HEK293 (cell line): ENCODE measurements around the gene SNRPA1.
A peak's percentile ranks its signal among the peaks of the same experiment; 100 is the strongest.

Experiments
- CTCF ChIA-PET: fragments of 350-600 bp; formaldehyde crosslinking; extraction: SDS; loops from one replicate; lab custom pipeline; 2021; ENCODE audit warnings: antibody characterized with exemption; lab: Yijun Ruan, JAX
- POLR2A ChIA-PET: fragments of 300-600 bp; formaldehyde crosslinking; extraction: SDS; loops from one replicate; lab custom pipeline; 2020; ENCODE audit warnings: antibody characterized with exemption, inconsistent platforms; lab: Yijun Ruan, JAX
- H3K27ac ChIP-seq: fragments of 200-500 bp; sonication (Bioruptor generic); 2 replicates; pipeline ENCODE4 v1.5.1; 2014; ENCODE audit warnings: low read depth, low read length, control low read depth, inconsistent platforms; ENCODE audit errors: extremely low read depth
- H3K36me3 ChIP-seq, 2 experiments: fragments of 200-500 bp in 1 of 2; sonication (Bioruptor generic) in 1 of 2; 1 replicate in 1 of 2; 2 replicates in 1 of 2; pipeline ENCODE4 v1.5.1; 2014 to 2017; ENCODE audit warnings: inconsistent platforms in 2 of 2, low read length in 2 of 2; ENCODE audit not compliant: control insufficient read depth in 2 of 2, insufficient read depth in 1 of 2
- H3K4me1 ChIP-seq: fragments of 200-500 bp; sonication (Bioruptor generic); 2 replicates; pipeline ENCODE4 v1.5.1; 2014; ENCODE audit warnings: mild to moderate bottlenecking, low read length, inconsistent platforms; ENCODE audit not compliant: control insufficient read depth, insufficient read depth
- H3K4me3 ChIP-seq: 2 replicates; pipeline ENCODE4 v1.5.1; 2011; ENCODE audit warnings: low read depth, mild to moderate bottlenecking, control low read depth, low read length, moderate library complexity
- H3K9me3 ChIP-seq: fragments of 200-500 bp; sonication (Bioruptor generic); 2 replicates; pipeline ENCODE4 v1.5.1; 2014; ENCODE audit warnings: low read depth, low read length, inconsistent platforms; ENCODE audit not compliant: control insufficient read depth, insufficient read depth
- GLI4 ChIP-seq: fragments of 450-650 bp; formaldehyde crosslinking; IDR thresholded peaks from 2 replicates; pipeline ENCODE4 v1.5.1; 2016; ENCODE audit warnings: missing biosample characterization, missing genetic modification characterization
- KLF1 ChIP-seq: fragments of 450-650 bp; formaldehyde crosslinking; IDR thresholded peaks from 2 replicates; pipeline ENCODE4 v1.5.1; 2016; ENCODE audit warnings: missing biosample characterization, missing genetic modification characterization
- KLF16 ChIP-seq: fragments of 450-650 bp; formaldehyde crosslinking; IDR thresholded peaks from 2 replicates; pipeline ENCODE4 v1.5.1; 2017; ENCODE audit warnings: missing biosample characterization, missing genetic modification characterization
- KLF8 ChIP-seq: fragments of 450-650 bp; formaldehyde crosslinking; IDR thresholded peaks from 2 replicates; pipeline ENCODE4 v1.5.1; 2016; ENCODE audit warnings: missing biosample characterization, missing genetic modification characterization
- KLF9 ChIP-seq: fragments of 450-650 bp; formaldehyde crosslinking; IDR thresholded peaks from 2 replicates; pipeline ENCODE4 v1.5.1; 2016; ENCODE audit warnings: missing biosample characterization, missing genetic modification characterization, low read depth
- PRDM10 ChIP-seq: fragments of 450-650 bp; formaldehyde crosslinking; IDR thresholded peaks from 2 replicates; pipeline ENCODE4 v1.5.1; 2016; ENCODE audit warnings: missing biosample characterization, missing genetic modification characterization
- SP2 ChIP-seq: fragments of 450-650 bp; formaldehyde crosslinking; IDR thresholded peaks from 2 replicates; pipeline ENCODE4 v1.5.1; 2016; ENCODE audit warnings: missing biosample characterization, missing genetic modification characterization
- ZBTB11 ChIP-seq: fragments of 450-650 bp; formaldehyde crosslinking; conservative IDR thresholded peaks from 2 replicates; pipeline ENCODE4 v1.5.1; 2016; ENCODE audit warnings: low read depth, missing biosample characterization, missing genetic modification characterization
- ZBTB20 ChIP-seq: fragments of 450-650 bp; formaldehyde crosslinking; IDR thresholded peaks from 2 replicates; pipeline ENCODE4 v1.5.1; 2016; ENCODE audit warnings: missing biosample characterization, missing genetic modification characterization
- ZBTB48 ChIP-seq: fragments of 450-650 bp; formaldehyde crosslinking; IDR thresholded peaks from 2 replicates; pipeline ENCODE4 v1.5.1; 2016; ENCODE audit warnings: missing biosample characterization, missing genetic modification characterization
- ZBTB7A ChIP-seq: fragments of 450-650 bp; formaldehyde crosslinking; IDR thresholded peaks from 2 replicates; pipeline ENCODE4 v1.5.1; 2016; ENCODE audit warnings: low read depth, missing biosample characterization, missing genetic modification characterization
- ZNF132 ChIP-seq: fragments of 450-650 bp; formaldehyde crosslinking; IDR thresholded peaks from 2 replicates; pipeline ENCODE4 v1.5.1; 2017; ENCODE audit warnings: missing biosample characterization, missing genetic modification characterization, borderline replicate concordance
- ZNF140 ChIP-seq: fragments of 450-650 bp; formaldehyde crosslinking; IDR thresholded peaks from 2 replicates; pipeline ENCODE4 v1.5.1; 2016; ENCODE audit warnings: missing biosample characterization, missing genetic modification characterization
- ZNF2 ChIP-seq: fragments of 450-650 bp; formaldehyde crosslinking; IDR thresholded peaks from 2 replicates; pipeline ENCODE4 v1.5.1; 2016; ENCODE audit warnings: missing biosample characterization, missing genetic modification characterization
- ZNF211 ChIP-seq: fragments of 450-650 bp; formaldehyde crosslinking; IDR thresholded peaks from 2 replicates; pipeline ENCODE4 v1.5.1; 2016; ENCODE audit warnings: low read depth, missing biosample characterization, missing genetic modification characterization
- ZNF24 ChIP-seq: fragments of 450-650 bp; formaldehyde crosslinking; IDR thresholded peaks from 2 replicates; pipeline ENCODE4 v1.5.1; 2016; ENCODE audit warnings: missing biosample characterization, missing genetic modification characterization
- ZNF324 ChIP-seq: fragments of 450-650 bp; formaldehyde crosslinking; IDR thresholded peaks from 2 replicates; pipeline ENCODE4 v1.5.1; 2016; ENCODE audit warnings: missing biosample characterization, missing genetic modification characterization
- ZNF341 ChIP-seq: fragments of 450-650 bp; formaldehyde crosslinking; IDR thresholded peaks from 2 replicates; pipeline ENCODE4; 2016; ENCODE audit warnings: low read depth, missing biosample characterization, missing genetic modification characterization
- ZNF37A ChIP-seq: fragments of 450-650 bp; IDR thresholded peaks from 2 replicates; pipeline ENCODE4 v1.5.1; 2018; ENCODE audit warnings: missing biosample characterization, missing genetic modification characterization
- ZNF449 ChIP-seq: fragments of 450-650 bp; formaldehyde crosslinking; IDR thresholded peaks from 2 replicates; pipeline ENCODE4 v1.5.1; 2017; ENCODE audit warnings: missing biosample characterization, mild to moderate bottlenecking, missing genetic modification characterization, moderate library complexity
- ZNF600 ChIP-seq: fragments of 450-650 bp; formaldehyde crosslinking; IDR thresholded peaks from 2 replicates; pipeline ENCODE4 v1.5.1; 2016; ENCODE audit warnings: missing biosample characterization, missing genetic modification characterization
- ZNF623 ChIP-seq: fragments of 450-650 bp; formaldehyde crosslinking; IDR thresholded peaks from 2 replicates; pipeline ENCODE4 v1.5.1; 2016; ENCODE audit warnings: missing biosample characterization, missing genetic modification characterization
- ZNF76 ChIP-seq: fragments of 450-650 bp; formaldehyde crosslinking; IDR thresholded peaks from 2 replicates; pipeline ENCODE4; 2016; ENCODE audit warnings: low read depth, missing biosample characterization, missing genetic modification characterization, borderline replicate concordance
- ZNF777 ChIP-seq: fragments of 450-650 bp; formaldehyde crosslinking; IDR thresholded peaks from 2 replicates; pipeline ENCODE4 v1.5.1; 2017; ENCODE audit warnings: missing biosample characterization, missing genetic modification characterization, borderline replicate concordance
- ZNF792 ChIP-seq: fragments of 450-650 bp; formaldehyde crosslinking; IDR thresholded peaks from 2 replicates; pipeline ENCODE4 v1.5.1; 2016; ENCODE audit warnings: missing biosample characterization, missing genetic modification characterization
- ZSCAN16 ChIP-seq: fragments of 450-650 bp; formaldehyde crosslinking; IDR thresholded peaks from 2 replicates; pipeline ENCODE4 v1.5.1; 2016; ENCODE audit warnings: missing biosample characterization, missing genetic modification characterization
- ZSCAN23 ChIP-seq: fragments of 450-650 bp; formaldehyde crosslinking; IDR thresholded peaks from 2 replicates; pipeline ENCODE4 v1.5.1; 2016; ENCODE audit warnings: missing biosample characterization, missing genetic modification characterization
- ZSCAN30 ChIP-seq: fragments of 450-650 bp; IDR thresholded peaks from 2 replicates; pipeline ENCODE4 v1.5.1; 2018; ENCODE audit warnings: missing biosample characterization, mild to moderate bottlenecking, missing genetic modification characterization, moderate library complexity

Gene SNRPA1

GRCh38 chr15:101294731-101295606, at the start of gene SNRPA1:
TSS of gene SNRPA1 (minus strand) at chr15:101295248. CDS start at chr15:101295178, 70 bp downstream.
- Histone ChIP-seq H3K27ac (peak within 1 kb of the TSS; percentile 95), H3K9me3 (no peaks in the 10 kb centered on the region), H3K4me1 (peaks cover 11% of the 10 kb centered on the region), H3K4me3 (peak within 1 kb of the TSS; percentile 64), H3K36me3 (peaks cover 23 to 25% of the 10 kb centered on the region in 2 experiments)
- ChIA-PET POLR2A (interaction anchor here (0.6 to 2.8 kb wide), 11 partner anchors 10 to 693 kb away, joined by 3 to 10 read pairs (median 5); partner anchors contain the start of genes ASB7, CHSY1, LINS1 and TARS3), CTCF (interaction anchor here (0.7 to 7.4 kb wide), 3 partner anchors 286 to 389 kb away, joined by 3 to 64 read pairs (median 3); no protein-coding TSS in a partner anchor)
- TF ChIP-seq ZSCAN16 (tag by site-specific recombination) (peak; percentile 58; the same call in 1 of the 2 replicates), ZNF449 (tag by site-specific recombination) (peak; percentile 63; the same call in 1 of the 2 replicates), ZNF76 (tag by site-specific recombination) (peak; percentile 97), KLF9 (tag by site-specific recombination) (peak; percentile 98), PRDM10 (peak; percentile 77), KLF16 (tag by site-specific recombination) (peak; percentile 100), ZNF132 (tag by site-specific recombination) (no peak), ZBTB7A (0 out of 2 replicates have a peak, but pooled peaks have one; percentile 52), SP2 (tag by site-specific recombination) (peak; percentile 81), ZNF2 (tag by site-specific recombination) (peak; percentile 43), ZBTB20 (tag by site-specific recombination) (peak; percentile 82; the same call in 1 of the 2 replicates), KLF8 (peak; percentile 93), ZNF623 (tag by site-specific recombination) (0 out of 2 replicates have a peak, but pooled peaks have one; percentile 7), ZBTB48 (tag by site-specific recombination) (peak; percentile 84), ZNF24 (tag by site-specific recombination) (peak; percentile 31; the same call in 1 of the 2 replicates), ZNF792 (tag by site-specific recombination) (peak; percentile 53; the same call in 1 of the 2 replicates), ZNF600 (tag by site-specific recombination) (peak; percentile 98), GLI4 (tag by site-specific recombination) (0 out of 2 replicates have a peak, but pooled peaks have one; percentile 25), ZNF341 (tag by site-specific recombination) (peak; percentile 91), ZSCAN30 (peak; percentile 21; the same call in 1 of the 2 replicates), KLF1 (peak; percentile 72), ZNF140 (tag by site-specific recombination) (no peak), ZNF37A (tag by site-specific recombination) (no peak), ZNF324 (tag by site-specific recombination) (peak; percentile 74), ZNF211 (tag by site-specific recombination) (no peak), ZSCAN23 (tag by site-specific recombination) (peak; percentile 8; the same call in 1 of the 2 replicates), ZNF777 (tag by site-specific recombination) (no peak), ZBTB11 (tag by site-specific recombination) (peak; percentile 94)
